Mesendoderm (in vitro differentiated cells): ENCODE data around the gene CXCR3.

Experiments
- DNase-seq: peaks from one replicate; pipeline ENCODE4 v3.0.0; 2013
- H2AK5ac ChIP-seq: 2 replicates; pipeline ENCODE4 v1.6.1; 2013; ENCODE audit warnings: low read length, inconsistent platforms
- H2BK120ac ChIP-seq: 2 replicates; pipeline ENCODE4 v1.6.1; 2013; ENCODE audit warnings: low read depth, mild to moderate bottlenecking, low read length, moderate library complexity, mixed read lengths
- H2BK15ac ChIP-seq: replicated peaks from 2 replicates; pipeline ENCODE4 v1.6.1; 2013; ENCODE audit warnings: low read depth, mild to moderate bottlenecking, moderate library complexity
- H2BK5ac ChIP-seq: 2 replicates; pipeline ENCODE4 v1.6.1; 2013; ENCODE audit warnings: low read length, inconsistent platforms
- H3K18ac ChIP-seq: 2 replicates; pipeline ENCODE4 v1.6.1; 2013; ENCODE audit warnings: mild to moderate bottlenecking, low read length, mixed read lengths
- H3K23ac ChIP-seq: one replicate; pipeline ENCODE4 v1.6.1; 2013; ENCODE audit warnings: low read length
- H3K27ac ChIP-seq: 2 replicates; pipeline ENCODE4 v1.5.1; 2013; ENCODE audit warnings: low read depth, mild to moderate bottlenecking, inconsistent platforms, low read length, moderate library complexity
- H3K27me3 ChIP-seq: 2 replicates; pipeline ENCODE4 v1.6.1; 2013; ENCODE audit warnings: low read length, control low read depth, mild to moderate bottlenecking, inconsistent platforms; ENCODE audit not compliant: insufficient read depth, poor library complexity
- H3K36me3 ChIP-seq: 2 replicates; pipeline ENCODE4 v1.6.1; 2013; ENCODE audit warnings: low read length, inconsistent platforms; ENCODE audit not compliant: control insufficient read depth, insufficient read depth
- H3K4ac ChIP-seq: one replicate; pipeline ENCODE4 v1.6.1; 2013; ENCODE audit warnings: low read depth, mild to moderate bottlenecking, low read length, moderate library complexity
- H3K4me1 ChIP-seq: 2 replicates; pipeline ENCODE4 v1.6.1; 2013; ENCODE audit warnings: low read depth, low read length, inconsistent platforms; ENCODE audit not compliant: control insufficient read depth
- H3K4me2 ChIP-seq: 2 replicates; pipeline ENCODE4 v1.6.1; 2013; ENCODE audit warnings: low read length
- H3K4me3 ChIP-seq: 2 replicates; pipeline ENCODE4 v1.5.1; 2013; ENCODE audit warnings: mild to moderate bottlenecking, low read length
- H3K56ac ChIP-seq: one replicate; pipeline ENCODE4 v1.6.1; 2013; ENCODE audit warnings: low read length
- H3K79me1 ChIP-seq: 2 replicates; pipeline ENCODE4 v1.6.1; 2013; ENCODE audit warnings: low read length, inconsistent platforms
- H3K79me2 ChIP-seq: 2 replicates; pipeline ENCODE4 v1.6.1; 2013; ENCODE audit warnings: mild to moderate bottlenecking, low read length; ENCODE audit not compliant: control insufficient read depth, insufficient read depth
- H3K9ac ChIP-seq: 2 replicates; pipeline ENCODE4 v1.6.1; 2013; ENCODE audit warnings: low read length, inconsistent platforms
- H4K5ac ChIP-seq: one replicate; pipeline ENCODE4 v1.6.1; 2013; ENCODE audit warnings: low read length
- H4K8ac ChIP-seq: one replicate; pipeline ENCODE4 v1.6.1; 2013; ENCODE audit warnings: low read depth, mild to moderate bottlenecking, control low read depth, low read length, moderate library complexity
- WGBS: extraction: QIAGEN DNeasy Blood & Tissue Kit; methylation state at CpG from one replicate; pipeline ENCODE4 v1.1.7; 2013; ENCODE audit warnings: low lambda C conversion rate, missing lambda C conversion rate; ENCODE audit not compliant: insufficient coverage; ENCODE audit errors: extremely low coverage; 5-methylcytosine and 5-hydroxymethylcytosine counted together

The CXCR3 gene

GRCh38 chrX:71581210-71581609 is 37.1 kb downstream of the CXCR3 start:
- no peak overlapping the region for H3K56ac ChIP-seq
- H2BK120ac ChIP-seq = no peak overlapping the region
- no peaks in the 10 kb centered on the region for H3K4me1 ChIP-seq
- H2BK15ac ChIP-seq = no peak overlapping the region
- H3K27ac ChIP-seq = no peak overlapping the region
- H2AK5ac ChIP-seq = no peak overlapping the region
- H3K18ac ChIP-seq = no peak overlapping the region
- H3K4ac ChIP-seq = no peak overlapping the region
- no peak for DNase-seq
- H3K36me3 ChIP-seq = no peaks in the 10 kb centered on the region
- no peak overlapping the region for H2BK5ac ChIP-seq
- H4K8ac ChIP-seq = no peak overlapping the region
- WGBS = no CpG with 5 or more reads among the region's 5 CpGs
- no peaks in the 10 kb centered on the region for H3K27me3 ChIP-seq
- H3K79me2 ChIP-seq = no peaks in the 10 kb centered on the region
- H4K5ac ChIP-seq = no peak overlapping the region
- no peak overlapping the region for H3K23ac ChIP-seq
- H3K4me3 ChIP-seq = no peak overlapping the region
- no peak overlapping the region for H3K9ac ChIP-seq
- H3K79me1 ChIP-seq = no peaks in the 10 kb centered on the region
- no peak overlapping the region for H3K4me2 ChIP-seq

GRCh38 chrX:71579990-71580380 is 38.3 kb downstream of the CXCR3 start:
- Histone ChIP-seq H3K4me3 (no peak overlapping the region), H3K4me1 (no peaks in the 10 kb centered on the region), H3K79me1 (no peaks in the 10 kb centered on the region), H3K27me3 (no peaks in the 10 kb centered on the region), H3K9ac (no peak overlapping the region), H2BK5ac (no peak overlapping the region), H2AK5ac (no peak overlapping the region), H3K23ac (no peak overlapping the region), H3K27ac (no peak overlapping the region), H2BK15ac (no peak overlapping the region), H3K79me2 (no peaks in the 10 kb centered on the region), H3K18ac (no peak overlapping the region), H4K8ac (no peak overlapping the region), H3K36me3 (no peaks in the 10 kb centered on the region), H3K56ac (no peak overlapping the region), H4K5ac (no peak overlapping the region), H3K4me2 (no peak overlapping the region), H2BK120ac (no peak overlapping the region), H3K4ac (no peak overlapping the region)
- DNase-seq = no peak
- WGBS = no CpG with 5 or more reads among the region's 7 CpGs

GRCh38 chrX:71579136-71579989 is 38.9 kb downstream of the CXCR3 start:
- Histone ChIP-seq H3K4me3 (no peak overlapping the region), H2AK5ac (no peak overlapping the region), H2BK120ac (no peak overlapping the region), H3K23ac (no peak overlapping the region), H2BK15ac (no peak overlapping the region), H3K18ac (no peak overlapping the region), H3K4ac (no peak overlapping the region), H3K56ac (peak overlapping the region; percentile 49), H4K5ac (no peak overlapping the region), H3K79me1 (no peaks in the 10 kb centered on the region), H3K27ac (no peak overlapping the region), H2BK5ac (no peak overlapping the region), H3K4me1 (no peaks in the 10 kb centered on the region), H4K8ac (no peak overlapping the region), H3K4me2 (no peak overlapping the region), H3K79me2 (no peaks in the 10 kb centered on the region), H3K36me3 (no peaks in the 10 kb centered on the region), H3K9ac (no peak overlapping the region), H3K27me3 (no peaks in the 10 kb centered on the region)
- DNase-seq = peak; percentile 79
- no CpG with 5 or more reads among the region's 26 CpGs for WGBS

- no peaks in the 10 kb centered on the region for H3K4me1 ChIP-seq
- DNase-seq = no peak
- no peaks in the 10 kb centered on the region for H3K79me2 ChIP-seq
- H2BK120ac ChIP-seq = no peak within 1 kb of the TSS
- H3K36me3 ChIP-seq = no peaks in the 10 kb centered on the region
- H2BK15ac ChIP-seq = no peak within 1 kb of the TSS
- no peaks in the 10 kb centered on the region for H3K27me3 ChIP-seq
- WGBS = no CpG with 5 or more reads among the region's 48 CpGs
- no peak within 1 kb of the TSS for H3K18ac ChIP-seq
- H4K5ac ChIP-seq = no peak within 1 kb of the TSS
- peak within 1 kb of the TSS; percentile 49 for H3K56ac ChIP-seq
- no peaks in the 10 kb centered on the region for H3K79me1 ChIP-seq
- H3K23ac ChIP-seq = no peak within 1 kb of the TSS
- no peak within 1 kb of the TSS for H3K27ac ChIP-seq
- no peak within 1 kb of the TSS for H3K4me3 ChIP-seq
- H4K8ac ChIP-seq = no peak within 1 kb of the TSS
- H3K4ac ChIP-seq = no peak within 1 kb of the TSS
- no peak within 1 kb of the TSS for H2BK5ac ChIP-seq
- no peak within 1 kb of the TSS for H3K9ac ChIP-seq
- H3K4me2 ChIP-seq = no peak within 1 kb of the TSS
- no peak within 1 kb of the TSS for H2AK5ac ChIP-seq
These were observed 39.8 kb downstream of the CXCR3 start, which contains the start of gene GCNA for GRCh38 chrX:71578253-71579135. Gene GCNA (plus strand): TSS chrX:71578437. CDS start chrX:71580822, 2,385 bp downstream.

GRCh38 chrX:71577682-71578081 is 40.6 kb downstream of the CXCR3 start:
- no CpG with 5 or more reads among the region's 24 CpGs for WGBS

More at GRCh38 chrX:71577682-71578081, 40.6 kb downstream of the CXCR3 start:
- Histone ChIP-seq H3K27me3 (no peaks in the 10 kb centered on the region), H2BK120ac (no peak overlapping the region), H4K8ac (no peak overlapping the region), H3K23ac (no peak overlapping the region), H3K4me2 (no peak overlapping the region), H3K56ac (no peak overlapping the region), H2BK15ac (no peak overlapping the region), H4K5ac (no peak overlapping the region), H3K4me1 (no peaks in the 10 kb centered on the region), H3K27ac (no peak overlapping the region), H3K18ac (no peak overlapping the region), H3K79me2 (no peaks in the 10 kb centered on the region), H3K9ac (no peak overlapping the region), H3K4ac (no peak overlapping the region), H2AK5ac (no peak overlapping the region), H3K79me1 (no peaks in the 10 kb centered on the region), H2BK5ac (no peak overlapping the region), H3K4me3 (no peak overlapping the region), H3K36me3 (no peaks in the 10 kb centered on the region)
- DNase-seq = no peak
